ENCODE data around the gene FLT3LG. TPM values are rescaled to one million over a fixed set of nuclear protein-coding genes. Genes with fewer than 3 reads are reported as not detected.

Gene FLT3LG
- total RNA-seq, 6 experiments from 2014 or later, result 0.80 to 4.4 (median 2.3) TPM

- Histone ChIP-seq H3K27ac (no peak overlapping the region), H3K27me3 (peaks cover 7 to 20% of the 10 kb centered on the region in 2 donors), H3K4me1 (no peaks in the 10 kb centered on the region), H3K9me3 (no peaks in the 10 kb centered on the region), H3K4me3 (no peak overlapping the region), H3K36me3 (no peaks in the 10 kb centered on the region)
- TF ChIP-seq CTCF (IDR thresholded peaks at IDR 0.05) (no peak), POLR2A (IDR thresholded peaks at IDR 0.05) (no peak)
- intact Hi-C loops (cut with DNase I), result loop anchor here (5.0 to 10.0 kb wide), 2 partner anchors 38 to 181 kb away; no protein-coding TSS in a partner anchor
- ATAC-seq (no peak), DNase-seq (no peak)
- WGBS (ENCODE audit: insufficient coverage, low coverage, low lambda C conversion rate, missing lambda C conversion rate), result 78% methylated on average over 7 of the region's 10 CpGs
Measured at GRCh38 chr19:49435670-49436069, 38.3 kb upstream of the FLT3LG start.

- H3K9me3 ChIP-seq, result no peaks in the 10 kb centered on the region
- no peaks in the 10 kb centered on the region for H3K36me3 ChIP-seq
- ATAC-seq, result no peak
- no peak overlapping the region for H3K4me3 ChIP-seq
- intact Hi-C loops (cut with DNase I), result loop anchor here (5.0 to 10.0 kb wide), 2 partner anchors 39 to 182 kb away; no protein-coding TSS in a partner anchor
- WGBS (ENCODE audit: insufficient coverage, low coverage, low lambda C conversion rate, missing lambda C conversion rate), result 19% methylated on average over 14 of the region's 42 CpGs
- TF ChIP-seq CTCF (IDR thresholded peaks at IDR 0.05) (no peak), POLR2A (IDR thresholded peaks at IDR 0.05) (no peak)
- no peaks in the 10 kb centered on the region for H3K4me1 ChIP-seq
- H3K27ac ChIP-seq, result no peak overlapping the region
- DNase-seq, result no peak
- H3K27me3 ChIP-seq, result peaks cover 7 to 20% of the 10 kb centered on the region in 2 donors
Measured at GRCh38 chr19:49436381-49437017, 37.5 kb upstream of the FLT3LG start.

- WGBS (ENCODE audit: insufficient coverage, low coverage, low lambda C conversion rate, missing lambda C conversion rate), result 15% methylated on average over 8 of the region's 8 CpGs
- no peak for TF ChIP-seq CTCF (IDR thresholded peaks at IDR 0.05)
- no peak for TF ChIP-seq POLR2A (IDR thresholded peaks at IDR 0.05)
- Histone ChIP-seq H3K27me3 (peaks cover 3 to 15% of the 10 kb centered on the region in 2 donors), H3K9me3 (no peaks in the 10 kb centered on the region), H3K27ac (no peak overlapping the region), H3K4me3 (no peak overlapping the region), H3K4me1 (no peaks in the 10 kb centered on the region), H3K36me3 (no peaks in the 10 kb centered on the region)
- ATAC-seq (no peak), DNase-seq (no peak)
- intact Hi-C loops (cut with DNase I), result loop anchor here (5.0 to 10.0 kb wide), 2 partner anchors 40 to 182 kb away; no protein-coding TSS in a partner anchor
Measured at GRCh38 chr19:49437231-49437630, 36.8 kb upstream of the FLT3LG start.

- Histone ChIP-seq H3K4me3 (no peak overlapping the region), H3K36me3 (no peaks in the 10 kb centered on the region), H3K9me3 (no peaks in the 10 kb centered on the region), H3K27ac (no peak overlapping the region), H3K4me1 (no peaks in the 10 kb centered on the region), H3K27me3 (peaks cover 0 to 4% of the 10 kb centered on the region in 2 donors)
- intact Hi-C loops (cut with DNase I), result loop anchor here (5.0 to 10.0 kb wide), 2 partner anchors 41 to 183 kb away; no protein-coding TSS in a partner anchor
- ATAC-seq, result no peak
- 3% methylated on average over 6 of the region's 6 CpGs for WGBS (ENCODE audit: insufficient coverage, low coverage, low lambda C conversion rate, missing lambda C conversion rate)
- DNase-seq, result no peak
- TF ChIP-seq CTCF (IDR thresholded peaks at IDR 0.05), result no peak
Measured at GRCh38 chr19:49438261-49438660, 35.8 kb upstream of the FLT3LG start.
